Right lobe of liver (tissue), 6 donors: ENCODE data around the gene EIF3K. TPM values are rescaled to one million over a fixed set of nuclear protein-coding genes. Genes with fewer than 3 reads are reported as not detected.

ENCODE experiments used
- ATAC-seq, 4 donors: fragments of 200-7000 bp; cut with Tn5 transposase; one replicate each; pipeline ENCODE4 v1.9.1; 2020; ENCODE audit warnings: mild to moderate bottlenecking in 4 of 4, moderate library complexity in 4 of 4
- DNase-seq, 3 donors: peaks; one replicate each; pipeline ENCODE4 v3.0.0-alpha.2; 2020
- H3K27ac ChIP-seq, 3 donors: fragments of 200-600 bp; one replicate each; pipeline ENCODE4 v1.8.0; 2022
- H3K27me3 ChIP-seq, 2 donors: fragments of 200-600 bp; one replicate each; pipeline ENCODE4 v1.8.0; 2022
- H3K36me3 ChIP-seq, 4 donors: fragments of 200-600 bp; sonication (generic) in 1 of 4; one replicate each; pipeline versions ENCODE4 v1.5.1 to v1.8.0; 2017 to 2022; ENCODE audit warnings: control low read depth in 1 of 4
- H3K4me1 ChIP-seq, 4 donors: fragments of 200-600 bp; sonication (generic) in 1 of 4; one replicate each; pipeline versions ENCODE4 v1.5.1 to v1.8.0; 2017 to 2022; ENCODE audit warnings: control low read depth in 1 of 4
- H3K4me3 ChIP-seq, 3 donors: fragments of 200-600 bp; one replicate each; pipeline ENCODE4 v1.8.0; 2022
- H3K9me3 ChIP-seq, 4 donors: fragments of 200-600 bp; sonication (generic) in 1 of 4; one replicate each; pipeline versions ENCODE4 v1.5.1 to v1.8.0; 2017 to 2022; ENCODE audit warnings: control low read depth in 1 of 4
- CTCF ChIP-seq, 4 donors: fragments of 200-600 bp in 3 of 4; fragments of 450-650 bp in 1 of 4; IDR thresholded peaks; one replicate each; pipeline versions ENCODE4 v1.5.1 to v1.8.0; 2016 to 2022; ENCODE audit warnings: antibody characterized with exemption in 4 of 4, mild to moderate bottlenecking in 2 of 4
- POLR2A ChIP-seq: fragments of 450-650 bp; IDR thresholded peaks from one replicate; pipeline ENCODE4 v1.6.1; 2017; ENCODE audit warnings: antibody characterized with exemption, mild to moderate bottlenecking
- WGBS: methylation state at CpG from one replicate; pipeline ENCODE4 v1.1.6; 2018; ENCODE audit warnings: low coverage, low lambda C conversion rate; ENCODE audit not compliant: insufficient coverage; ENCODE audit errors: missing lambda C conversion rate; 5-methylcytosine and 5-hydroxymethylcytosine counted together
- intact Hi-C, 2 donors: fragments of 100-400 bp; cut with DNase I; formaldehyde crosslinking; loops; one replicate each; pipeline versions ENCODE4 v1.11.2 to v1.14.1; 2022
- total RNA-seq, 6 experiments: library from RNA; depleted of rRNA in 2 of 6; stranded (reverse); fragments of >200 nt in 2 of 6; fragmentation: NEBNext Ultra II Directional in 3 of 6; extraction: Animal tissue kit (Norgen Biotek cat#: 25700) in 3 of 6; gene quantifications; one replicate each; pipeline versions ENCODE4 v1.1.0 to v1.2.4, GENCODE V29; 2016 to 2023
- donor health status: DM: no; HTN: yes; CAD: no.
- donor health status: DM: no; HTN: no; CAD: no.
- donor health status: DM: no; HTN: no; CAD: no.
- donor health status: DM: no; HTN: yes; CAD: no.
- donor health status: DM: no; HTN: yes; CAD: no.

The EIF3K gene
- total RNA-seq, 6 experiments from 2014 or later: 86.3 to 305 (median 116) TPM

- H3K4me1 ChIP-seq: peaks cover 0 to 98% (median 51%) of the 10 kb centered on the region in 4 donors
- H3K4me3 ChIP-seq: no peak overlapping the region
- TF ChIP-seq POLR2A (no peak), CTCF (IDR thresholded peaks at IDR 0.05) (no peak)
- no peaks in the 10 kb centered on the region for H3K9me3 ChIP-seq
- H3K27me3 ChIP-seq: no peaks in the 10 kb centered on the region
- WGBS: 55% methylated on average over 7 of the region's 7 CpGs
- intact Hi-C loops: loop anchor here in 1 of 2 donors (10.0 kb wide), 1 partner anchor 48 kb away; no protein-coding TSS in a partner anchor
- DNase-seq (no peak), ATAC-seq (no peak)
- H3K27ac ChIP-seq: peak overlapping the region in 1 of 3 donors; percentile 94
- H3K36me3 ChIP-seq: peaks cover 0 to 3% (median 0%) of the 10 kb centered on the region in 4 donors
These were observed 37.4 kb downstream of the EIF3K start for GRCh38 chr19:38656171-38656981.

- H3K36me3 ChIP-seq: peaks cover 0 to 4% (median 0%) of the 10 kb centered on the region in 4 donors
- no peaks in the 10 kb centered on the region for H3K9me3 ChIP-seq
- no peak overlapping the region for H3K4me3 ChIP-seq
- intact Hi-C loops: loop anchor here in 1 of 2 donors (10.0 kb wide), 1 partner anchor 47 kb away; no protein-coding TSS in a partner anchor
- no peaks in the 10 kb centered on the region for H3K27me3 ChIP-seq
- TF ChIP-seq POLR2A (no peak), CTCF (IDR thresholded peaks at IDR 0.05) (no peak)
- WGBS: 53% methylated on average over 8 of the region's 8 CpGs
- H3K4me1 ChIP-seq: peaks cover 0 to 94% (median 48%) of the 10 kb centered on the region in 4 donors
- no peak for ATAC-seq
- DNase-seq: no peak
- H3K27ac ChIP-seq: peak overlapping the region; percentile 42 to 94 (median 59)
These were observed 38.7 kb downstream of the EIF3K start for GRCh38 chr19:38657633-38658222.

GRCh38 chr19:38658462-38659306, 39.7 kb downstream of the EIF3K start:
- DNase-seq (peak in 1 of 3 donors; percentile 63), ATAC-seq (peak; percentile 75 to 83 (median 82))
- intact Hi-C loops: loop anchor here in 1 of 2 donors (10.0 kb wide), 1 partner anchor 46 kb away; no protein-coding TSS in a partner anchor
- no peaks in the 10 kb centered on the region for H3K27me3 ChIP-seq
- peaks cover 0 to 4% (median 0%) of the 10 kb centered on the region in 4 donors for H3K36me3 ChIP-seq
- TF ChIP-seq CTCF (IDR thresholded peaks at IDR 0.05) (no peak), POLR2A (peak; percentile 29)
- H3K9me3 ChIP-seq: no peaks in the 10 kb centered on the region
- peak overlapping the region in 2 of 3 donors; percentile 2 to 7 for H3K4me3 ChIP-seq
- 24% methylated on average over 14 of the region's 15 CpGs for WGBS
- peaks cover 0 to 94% (median 42%) of the 10 kb centered on the region in 4 donors for H3K4me1 ChIP-seq
- peak overlapping the region; percentile 59 to 94 (median 63) for H3K27ac ChIP-seq

- intact Hi-C loops: no loop called here
- Histone ChIP-seq H3K4me3 (no peak overlapping the region), H3K36me3 (peaks cover 0 to 4% (median 0%) of the 10 kb centered on the region in 4 donors), H3K27ac (peak overlapping the region in 2 of 3 donors; percentile 63 to 94), H3K4me1 (peaks cover 0 to 94% (median 44%) of the 10 kb centered on the region in 4 donors), H3K27me3 (no peaks in the 10 kb centered on the region), H3K9me3 (no peaks in the 10 kb centered on the region)
- no peak for TF ChIP-seq CTCF (IDR thresholded peaks at IDR 0.05)
- no peak for TF ChIP-seq POLR2A
- DNase-seq: no peak
- ATAC-seq: no peak
- 82% methylated on average over 7 of the region's 9 CpGs for WGBS
These were observed 41.7 kb downstream of the EIF3K start for GRCh38 chr19:38660724-38661123.
